ENCODE data around the gene MBOAT1. TPM values are rescaled to one million over a fixed set of nuclear protein-coding genes. Genes with fewer than 3 reads are reported as not detected.

Gene MBOAT1
- total RNA-seq, 2 experiments from 2014 or later, result not detected

DNA sequence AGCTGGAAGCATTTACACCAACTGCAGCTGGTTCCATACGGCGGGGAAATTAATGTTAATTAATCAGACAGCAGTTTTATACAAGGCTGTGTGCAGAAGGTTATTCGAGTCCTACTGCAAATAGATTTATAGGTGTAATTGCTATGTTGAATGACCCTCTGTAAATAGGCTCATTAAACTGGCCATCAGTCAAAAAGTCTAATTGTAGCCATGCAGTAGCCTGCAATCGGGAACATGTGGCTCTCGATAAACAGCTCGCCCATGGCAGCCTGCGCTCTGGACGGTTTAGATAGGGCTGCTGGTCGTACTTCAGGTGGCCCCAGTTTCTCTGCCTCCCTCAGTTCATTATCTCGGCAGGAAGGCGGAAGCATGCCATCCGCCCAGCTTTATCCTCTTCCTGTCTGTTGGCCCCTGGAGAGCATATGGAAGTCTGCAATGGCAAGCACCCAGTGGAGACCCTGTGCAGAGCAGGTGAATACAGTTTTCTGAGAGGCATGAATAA, 143.2 kb downstream of the MBOAT1 start:
- Histone ChIP-seq H3K79me2 (ENCODE audit: insufficient read depth, low read depth, low read length) (no peaks in the 10 kb centered on the region), H3K9me2 (ENCODE audit: insufficient read depth, low read length) (no peaks in the 10 kb centered on the region), H3K9me3 (ENCODE audit: low read length) (no peaks in the 10 kb centered on the region), H3K36me3 (ENCODE audit: insufficient read depth, low read length) (no peaks in the 10 kb centered on the region), H4K20me1 (ENCODE audit: insufficient read depth, low read length) (no peaks in the 10 kb centered on the region), H2AFZ (ENCODE audit: low read length) (no peak overlapping the region), H3K4me2 (ENCODE audit: low read length) (no peak overlapping the region), H3K4me1 (ENCODE audit: insufficient read depth, low read length, poor library complexity, severe bottlenecking) (no peaks in the 10 kb centered on the region), H3K27ac (ENCODE audit: low read depth, low read length, poor library complexity, severe bottlenecking) (no peak overlapping the region), H3K4me3 (ENCODE audit: low read depth, low read length, poor library complexity, severe bottlenecking) (no peak overlapping the region)
- intact Hi-C loops (cut with micrococcal nuclease; ENCODE audit: unreplicated experiment), result no loop called here
- DNase-seq (ENCODE audit: low spot score), result no peak
- no peak for TF ChIP-seq EZH2phosphoT487 (IDR thresholded peaks at IDR 0.05; ENCODE audit: borderline replicate concordance, low read depth, low read length)
- TF ChIP-seq, protein P1, sequence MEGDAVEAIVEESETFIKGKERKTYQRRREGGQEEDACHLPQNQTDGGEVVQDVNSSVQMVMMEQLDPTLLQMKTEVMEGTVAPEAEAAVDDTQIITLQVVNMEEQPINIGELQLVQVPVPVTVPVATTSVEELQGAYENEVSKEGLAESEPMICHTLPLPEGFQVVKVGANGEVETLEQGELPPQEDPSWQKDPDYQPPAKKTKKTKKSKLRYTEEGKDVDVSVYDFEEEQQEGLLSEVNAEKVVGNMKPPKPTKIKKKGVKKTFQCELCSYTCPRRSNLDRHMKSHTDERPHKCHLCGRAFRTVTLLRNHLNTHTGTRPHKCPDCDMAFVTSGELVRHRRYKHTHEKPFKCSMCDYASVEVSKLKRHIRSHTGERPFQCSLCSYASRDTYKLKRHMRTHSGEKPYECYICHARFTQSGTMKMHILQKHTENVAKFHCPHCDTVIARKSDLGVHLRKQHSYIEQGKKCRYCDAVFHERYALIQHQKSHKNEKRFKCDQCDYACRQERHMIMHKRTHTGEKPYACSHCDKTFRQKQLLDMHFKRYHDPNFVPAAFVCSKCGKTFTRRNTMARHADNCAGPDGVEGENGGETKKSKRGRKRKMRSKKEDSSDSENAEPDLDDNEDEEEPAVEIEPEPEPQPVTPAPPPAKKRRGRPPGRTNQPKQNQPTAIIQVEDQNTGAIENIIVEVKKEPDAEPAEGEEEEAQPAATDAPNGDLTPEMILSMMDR (conservative IDR thresholded peaks at IDR 0.05; ENCODE audit: low read length), result no peak
- ChIA-PET CTCF (ENCODE audit: unreplicated experiment) (no interaction called here), POLR2A (interaction anchor here (0.6 to 1.5 kb wide), 2 partner anchors 8 to 955 kb away, joined by 3 to 4 read pairs; no protein-coding TSS in a partner anchor)
- no TSS peak for BruUV-seq (replicated peaks)

DNA sequence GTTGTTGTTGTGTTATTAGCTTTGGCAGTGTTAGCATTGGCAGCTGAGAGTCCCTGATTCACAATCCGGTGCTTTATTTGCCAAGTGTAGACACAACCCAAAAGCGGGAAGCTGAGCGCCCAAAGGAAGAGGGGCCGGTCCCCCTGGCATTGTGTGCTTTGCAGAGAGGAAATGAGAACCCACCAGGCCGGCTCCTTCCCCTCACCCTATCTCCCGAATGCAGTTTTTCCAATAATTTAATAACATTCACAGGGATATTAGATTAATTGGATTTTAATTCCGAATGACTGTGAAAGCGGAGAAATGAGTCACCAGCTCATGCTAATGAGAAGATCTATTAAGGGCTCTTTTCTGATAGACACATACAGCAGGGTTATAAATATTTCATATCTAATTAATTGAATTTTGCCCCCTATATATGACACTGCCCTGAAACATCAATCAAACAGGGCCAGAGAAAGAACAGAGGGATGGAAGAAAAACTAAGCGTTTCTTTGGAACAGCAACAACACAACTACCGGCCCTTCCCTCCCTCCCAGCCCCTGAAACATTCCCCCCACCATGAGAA, 143.8 kb downstream of the MBOAT1 start:
- Histone ChIP-seq H3K4me1 (ENCODE audit: insufficient read depth, low read length, poor library complexity, severe bottlenecking) (no peaks in the 10 kb centered on the region), H3K4me2 (ENCODE audit: low read length) (no peak overlapping the region), H3K9me2 (ENCODE audit: insufficient read depth, low read length) (no peaks in the 10 kb centered on the region), H4K20me1 (ENCODE audit: insufficient read depth, low read length) (no peaks in the 10 kb centered on the region), H3K27ac (ENCODE audit: low read depth, low read length, poor library complexity, severe bottlenecking) (no peak overlapping the region), H3K9me3 (ENCODE audit: low read length) (no peaks in the 10 kb centered on the region), H2AFZ (ENCODE audit: low read length) (no peak overlapping the region), H3K79me2 (ENCODE audit: insufficient read depth, low read depth, low read length) (no peaks in the 10 kb centered on the region), H3K36me3 (ENCODE audit: insufficient read depth, low read length) (no peaks in the 10 kb centered on the region), H3K4me3 (ENCODE audit: low read depth, low read length, poor library complexity, severe bottlenecking) (no peak overlapping the region)
- no TSS peak for BruUV-seq (replicated peaks)
- TF ChIP-seq EZH2phosphoT487 (IDR thresholded peaks at IDR 0.05; ENCODE audit: borderline replicate concordance, low read depth, low read length), result no peak
- TF ChIP-seq, protein P1 (conservative IDR thresholded peaks at IDR 0.05; ENCODE audit: low read length), result no peak
- ChIA-PET CTCF (ENCODE audit: unreplicated experiment) (no interaction called here), POLR2A (interaction anchor here (0.6 kb wide), 1 partner anchor 954 kb away, joined by 3 read pairs; no protein-coding TSS in a partner anchor)
- no peak for DNase-seq (ENCODE audit: low spot score)
- intact Hi-C loops (cut with micrococcal nuclease; ENCODE audit: unreplicated experiment), result no loop called here

DNA sequence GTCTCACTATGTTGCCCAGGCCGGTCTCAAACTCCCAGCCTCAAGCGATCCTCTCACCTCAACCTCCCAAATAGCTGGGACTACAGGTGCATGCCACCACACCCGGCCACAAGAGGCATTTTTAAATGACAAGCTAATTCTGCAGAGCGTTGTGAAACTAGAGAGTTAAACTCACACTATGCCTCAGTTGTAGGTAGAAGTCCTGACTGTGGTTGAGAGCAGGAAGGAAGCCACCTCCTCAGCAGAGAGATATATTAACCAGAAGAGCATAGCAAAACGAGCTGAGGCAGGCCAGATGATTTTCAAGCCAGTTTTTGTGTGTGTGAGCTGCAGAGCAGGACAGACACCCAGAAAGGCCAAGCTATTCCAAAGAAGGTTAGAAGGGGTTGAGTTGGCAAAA, 150.3 kb downstream of the MBOAT1 start:
- no peak overlapping the region for H3K27ac ChIP-seq (ENCODE audit: low read depth, low read length, poor library complexity, severe bottlenecking)
- H3K9me2 ChIP-seq (ENCODE audit: insufficient read depth, low read length), result no peaks in the 10 kb centered on the region
- H3K79me2 ChIP-seq (ENCODE audit: insufficient read depth, low read depth, low read length), result no peaks in the 10 kb centered on the region
- no peak overlapping the region for H3K4me2 ChIP-seq (ENCODE audit: low read length)
- no peak for TF ChIP-seq EZH2phosphoT487 (IDR thresholded peaks at IDR 0.05; ENCODE audit: borderline replicate concordance, low read depth, low read length)
- TF ChIP-seq, protein P1 (conservative IDR thresholded peaks at IDR 0.05; ENCODE audit: low read length), result no peak
- BruUV-seq (replicated peaks), result no TSS peak
- DNase-seq (ENCODE audit: low spot score), result no peak
- ChIA-PET CTCF (ENCODE audit: unreplicated experiment) (no interaction called here), POLR2A (interaction anchor here (1.2 to 1.5 kb wide), 2 partner anchors 8 to 14 kb away, joined by 4 read pairs; no protein-coding TSS in a partner anchor)
- no peaks in the 10 kb centered on the region for H3K4me1 ChIP-seq (ENCODE audit: insufficient read depth, low read length, poor library complexity, severe bottlenecking)
- H3K36me3 ChIP-seq (ENCODE audit: insufficient read depth, low read length), result no peaks in the 10 kb centered on the region
- H4K20me1 ChIP-seq (ENCODE audit: insufficient read depth, low read length), result no peaks in the 10 kb centered on the region
- H3K9me3 ChIP-seq (ENCODE audit: low read length), result no peaks in the 10 kb centered on the region
- H3K4me3 ChIP-seq (ENCODE audit: low read depth, low read length, poor library complexity, severe bottlenecking), result no peak overlapping the region
- intact Hi-C loops (cut with micrococcal nuclease; ENCODE audit: unreplicated experiment), result no loop called here
- H2AFZ ChIP-seq (ENCODE audit: low read length), result no peak overlapping the region
